ENCODE data around the gene MRPS18C.
A peak's percentile ranks its signal among the peaks of the same experiment; 100 is the strongest.
"Not testable (repeated sequence)": the region's sequence is repeated elsewhere in the genome, so short reads cannot be mapped to it uniquely, and the experiment has no call there.

MRPS18C gene

GRCh38 chr4:83473423-83473822, 17.6 kb downstream of the MRPS18C start:
- no peak overlapping the region for H3K4me3 ChIP-seq (ENCODE audit: low read depth, low read length)
- no peak for TF ChIP-seq CTCF (IDR thresholded peaks at IDR 0.05; ENCODE audit: control insufficient read depth, extremely low read depth, insufficient read depth)
- no peak for DNase-seq (ENCODE audit: low read depth)

GRCh38 chr4:83473966-83474365, 18.1 kb downstream of the MRPS18C start:
- DNase-seq (ENCODE audit: low read depth) = no peak
- no peak for TF ChIP-seq CTCF (IDR thresholded peaks at IDR 0.05; ENCODE audit: control insufficient read depth, extremely low read depth, insufficient read depth)
- H3K4me3 ChIP-seq (ENCODE audit: low read depth, low read length) = no peak overlapping the region

GRCh38 chr4:83484500-83485461, 28.9 kb downstream of the MRPS18C start, which contains the start of gene ABRAXAS1:
Gene ABRAXAS1, minus strand, starts transcription at chr4:83485100. Its CDS starts 28 bp downstream, at chr4:83485072.
- no peak for TF ChIP-seq CTCF (IDR thresholded peaks at IDR 0.05; ENCODE audit: control insufficient read depth, extremely low read depth, insufficient read depth)
- DNase-seq (ENCODE audit: low read depth) = peak; percentile 64
- H3K4me3 ChIP-seq (ENCODE audit: low read depth, low read length) = peak within 1 kb of the TSS; percentile 80

GRCh38 chr4:83486457-83487129, 30.7 kb downstream of the MRPS18C start:
- no peak for DNase-seq (ENCODE audit: low read depth)
- no peak overlapping the region for H3K4me3 ChIP-seq (ENCODE audit: low read depth, low read length)
- no peak for TF ChIP-seq CTCF (IDR thresholded peaks at IDR 0.05; ENCODE audit: control insufficient read depth, extremely low read depth, insufficient read depth)

GRCh38 chr4:83489711-83490326, 34.0 kb downstream of the MRPS18C start:
- DNase-seq (ENCODE audit: low read depth) = no peak
- no peak for TF ChIP-seq CTCF (IDR thresholded peaks at IDR 0.05; ENCODE audit: control insufficient read depth, extremely low read depth, insufficient read depth)
- no peak overlapping the region for H3K4me3 ChIP-seq (ENCODE audit: low read depth, low read length)

- no peak for DNase-seq (ENCODE audit: low read depth)
- no peak overlapping the region for H3K4me3 ChIP-seq (ENCODE audit: low read depth, low read length)
- peak; percentile 74 for TF ChIP-seq CTCF (IDR thresholded peaks at IDR 0.05; ENCODE audit: control insufficient read depth, extremely low read depth, insufficient read depth)
These were observed 35.1 kb downstream of the MRPS18C start for GRCh38 chr4:83490876-83491450.

- H3K4me3 ChIP-seq (ENCODE audit: low read depth, low read length); DNase-seq (ENCODE audit: low read depth): not testable (repeated sequence)
These were observed 40.4 kb downstream of the MRPS18C start for GRCh38 chr4:83496085-83496917.
